Nephron progenitor cell (in vitro differentiated cells): ENCODE results near the gene TAF10.

Experiments used
- DNase-seq: peaks from one replicate; pipeline ENCODE4 v3.0.0; 2021
- H3K27ac Mint-ChIP-seq: 2 replicates; pipeline ENCODE4 v1.8.0; 2021; ENCODE audit warnings: mild to moderate bottlenecking, moderate library complexity, mixed read lengths
- H3K27me3 Mint-ChIP-seq: 2 replicates; pipeline ENCODE4 v1.8.0; 2021; ENCODE audit warnings: mild to moderate bottlenecking, low read depth, mixed read lengths; ENCODE audit not compliant: poor library complexity
- H3K36me3 Mint-ChIP-seq: 2 replicates; pipeline ENCODE4 v1.8.0; 2021; ENCODE audit warnings: low read depth, mixed read lengths
- H3K4me1 Mint-ChIP-seq: 2 replicates; pipeline ENCODE4 v1.8.0; 2021; ENCODE audit warnings: mixed read lengths
- H3K4me3 Mint-ChIP-seq: 2 replicates; pipeline ENCODE4 v1.8.0; 2021; ENCODE audit warnings: mild to moderate bottlenecking, moderate library complexity, mixed read lengths
- H3K9me3 Mint-ChIP-seq: 2 replicates; pipeline ENCODE4 v1.8.0; 2021; ENCODE audit warnings: mild to moderate bottlenecking, moderate library complexity, mixed read lengths
- CTCF ChIP-seq: fragments of 200-600 bp; sonication (generic); IDR thresholded peaks from 2 replicates; pipeline ENCODE4 v1.5.0; 2021; ENCODE audit warnings: antibody characterized with exemption

The TAF10 gene

GRCh38 chr11:6652182-6652581 is 40.2 kb upstream of the TAF10 start:
- Mint-ChIP-seq H3K27ac (no peak overlapping the region), H3K4me1 (peaks cover 11% of the 10 kb centered on the region), H3K4me3 (no peak overlapping the region), H3K9me3 (no peaks in the 10 kb centered on the region), H3K27me3 (peaks cover 4% of the 10 kb centered on the region), H3K36me3 (no peaks in the 10 kb centered on the region)
- no peak for TF ChIP-seq CTCF
- no peak for DNase-seq

- no peak for DNase-seq
- no peaks in the 10 kb centered on the region for H3K9me3 Mint-ChIP-seq
- no peak overlapping the region for H3K27ac Mint-ChIP-seq
- no peaks in the 10 kb centered on the region for H3K4me1 Mint-ChIP-seq
- H3K4me3 Mint-ChIP-seq = no peak overlapping the region
- no peak for TF ChIP-seq CTCF
- H3K36me3 Mint-ChIP-seq = no peaks in the 10 kb centered on the region
- H3K27me3 Mint-ChIP-seq = no peaks in the 10 kb centered on the region
Measured at GRCh38 chr11:6650980-6651379, 39.0 kb upstream of the TAF10 start.

GRCh38 chr11:6650104-6650503 is 38.1 kb upstream of the TAF10 start:
- Mint-ChIP-seq H3K27me3 (no peaks in the 10 kb centered on the region), H3K36me3 (no peaks in the 10 kb centered on the region), H3K4me3 (no peak overlapping the region), H3K4me1 (no peaks in the 10 kb centered on the region), H3K27ac (no peak overlapping the region), H3K9me3 (no peaks in the 10 kb centered on the region)
- no peak for DNase-seq
- TF ChIP-seq CTCF = no peak

GRCh38 chr11:6648501-6648900 is 36.5 kb upstream of the TAF10 start:
- H3K9me3 Mint-ChIP-seq = no peaks in the 10 kb centered on the region
- H3K27ac Mint-ChIP-seq = no peak overlapping the region
- no peaks in the 10 kb centered on the region for H3K36me3 Mint-ChIP-seq
- no peaks in the 10 kb centered on the region for H3K27me3 Mint-ChIP-seq
- no peak overlapping the region for H3K4me3 Mint-ChIP-seq
- H3K4me1 Mint-ChIP-seq = no peaks in the 10 kb centered on the region
- no peak for TF ChIP-seq CTCF
- DNase-seq = no peak

GRCh38 chr11:6647836-6648235 is 35.8 kb upstream of the TAF10 start:
- Mint-ChIP-seq H3K36me3 (no peaks in the 10 kb centered on the region), H3K9me3 (no peaks in the 10 kb centered on the region), H3K27me3 (no peaks in the 10 kb centered on the region), H3K4me3 (no peak overlapping the region), H3K27ac (no peak overlapping the region), H3K4me1 (no peaks in the 10 kb centered on the region)
- TF ChIP-seq CTCF = no peak
- no peak for DNase-seq

GRCh38 chr11:6646918-6647679 is 35.1 kb upstream of the TAF10 start:
- no peak for DNase-seq
- no peak overlapping the region for H3K27ac Mint-ChIP-seq
- no peak overlapping the region for H3K4me3 Mint-ChIP-seq
- H3K27me3 Mint-ChIP-seq = no peaks in the 10 kb centered on the region
- no peak for TF ChIP-seq CTCF
- no peaks in the 10 kb centered on the region for H3K36me3 Mint-ChIP-seq
- H3K9me3 Mint-ChIP-seq = no peaks in the 10 kb centered on the region
- H3K4me1 Mint-ChIP-seq = no peaks in the 10 kb centered on the region
